Sigmoid colon (tissue), 7 donors: ENCODE data around the gene CFAP97D1. TPM values are rescaled to one million over a fixed set of nuclear protein-coding genes. Genes with fewer than 3 reads are reported as not detected.

Source experiments
- DNase-seq: peaks from one replicate; pipeline ENCODE4 v3.0.0-alpha.2; 2019
- H3K27ac ChIP-seq, 4 donors: fragments of 200-600 bp; sonication (generic); one replicate each; pipeline ENCODE4 v1.5.1; 2016 to 2019; ENCODE audit warnings: mild to moderate bottlenecking in 1 of 4
- H3K27me3 ChIP-seq, 3 donors: fragments of 200-600 bp; sonication (generic); one replicate each; pipeline ENCODE4 v1.5.1; 2019; ENCODE audit warnings: mild to moderate bottlenecking in 1 of 3
- H3K36me3 ChIP-seq, 4 donors: fragments of 200-600 bp; sonication (generic); one replicate each; pipeline ENCODE4 v1.5.1; 2016 to 2019
- H3K4me1 ChIP-seq, 4 donors: fragments of 200-600 bp; sonication (generic); one replicate each; pipeline ENCODE4 v1.5.1; 2017 to 2019
- H3K4me3 ChIP-seq, 4 donors: fragments of 200-600 bp; sonication (generic); one replicate each; pipeline ENCODE4 v1.5.1; 2017 to 2019; ENCODE audit warnings: mild to moderate bottlenecking in 2 of 4, moderate library complexity in 1 of 4
- H3K9me3 ChIP-seq, 4 donors: fragments of 200-600 bp in 3 of 4; sonication (generic) in 3 of 4; one replicate each; pipeline versions ENCODE4 v1.5.1 to v1.6.1; 2013 to 2019
- CTCF ChIP-seq, 4 experiments: fragments of 450-650 bp in 3 of 4; fragments of 200-600 bp in 1 of 4; IDR thresholded peaks; one replicate each; pipeline ENCODE4 v1.5.1; 2016 to 2019; ENCODE audit warnings: antibody characterized with exemption in 4 of 4, mild to moderate bottlenecking in 3 of 4, moderate library complexity in 2 of 4
- EP300 ChIP-seq, 4 donors: sonication (generic); formaldehyde crosslinking; IDR thresholded peaks; one replicate each; pipeline ENCODE4 v1.6.1; 2017; ENCODE audit warnings: antibody characterized with exemption in 4 of 4
- POLR2A ChIP-seq, 2 donors: fragments of 450-650 bp; IDR thresholded peaks; one replicate each; pipeline ENCODE4 v1.6.1; 2016; ENCODE audit warnings: antibody characterized with exemption in 2 of 2, mild to moderate bottlenecking in 2 of 2, moderate library complexity in 2 of 2
- POLR2AphosphoS5 ChIP-seq, 4 donors: sonication (generic); formaldehyde crosslinking; IDR thresholded peaks; one replicate each; pipeline ENCODE4 v1.6.1; 2017; ENCODE audit warnings: antibody characterized with exemption in 4 of 4
- WGBS, 2 donors: extraction: QIAGEN DNeasy Blood & Tissue Kit; methylation state at CpG; one replicate each; pipeline ENCODE4 v1.1.7; 2013; 5-methylcytosine and 5-hydroxymethylcytosine counted together
- intact Hi-C: fragments of 100-400 bp; cut with DNase I; formaldehyde crosslinking; loops from one replicate; pipeline ENCODE4 v1.15.1; 2023
- polyA plus RNA-seq, 3 donors: library from polyadenylated mRNA; stranded (reverse); fragments of 200-250 nt; gene quantifications; one replicate each; pipeline ENCODE4 v1.2.3, GENCODE V29; 2013
- total RNA-seq, 4 donors: library from RNA; depleted of rRNA; stranded (reverse); fragments of >200 nt; gene quantifications; one replicate each; pipeline ENCODE4 v1.1.0, GENCODE V29; 2016
- donor health status: healthy with polysubstance abuse.
- donor health status: Bipolar disorder and iron deficiency.
- donor health status: healthy.

The CFAP97D1 gene
- total and polyA plus RNA-seq, 7 donors = not detected

- intact Hi-C loops = loop anchor here (5.0 to 10.0 kb wide), 3 partner anchors 53 to 395 kb away; partner anchors contain the start of genes CD300LG and MPP3
- Histone ChIP-seq H3K36me3 (peaks cover 2 to 11% (median 5%) of the 10 kb centered on the region in 4 donors), H3K27me3 (peaks cover 0 to 7% (median 0%) of the 10 kb centered on the region in 3 donors), H3K9me3 (no peaks in the 10 kb centered on the region), H3K4me3 (peak overlapping the region; percentile 74 to 100 (median 82)), H3K27ac (peak overlapping the region; percentile 97 to 100 (median 100)), H3K4me1 (peaks cover 0 to 40% (median 32%) of the 10 kb centered on the region in 4 donors)
- peak; percentile 69 for DNase-seq
- WGBS, 2 donors = 6 to 9% methylated on average over 26 of the region's 26 CpGs
- TF ChIP-seq POLR2A (IDR thresholded peaks at IDR 0.05) = no peak
- TF ChIP-seq POLR2AphosphoS5 (IDR thresholded peaks at IDR 0.05) = peak in 1 of 4 donors; percentile 70
- TF ChIP-seq CTCF (IDR thresholded peaks at IDR 0.05) = no peak
Measured at GRCh38 chr17:43779145-43780125, 800 bp upstream of the CFAP97D1 start.

- no peak for DNase-seq
- Histone ChIP-seq H3K27me3 (peaks cover 0 to 7% (median 0%) of the 10 kb centered on the region in 3 donors), H3K27ac (no peak overlapping the region), H3K4me1 (peaks cover 0 to 8% (median 6%) of the 10 kb centered on the region in 4 donors), H3K36me3 (no peaks in the 10 kb centered on the region), H3K4me3 (no peak overlapping the region), H3K9me3 (no peaks in the 10 kb centered on the region)
- no peak for TF ChIP-seq CTCF (IDR thresholded peaks at IDR 0.05)
- no peak for TF ChIP-seq POLR2AphosphoS5 (IDR thresholded peaks at IDR 0.05)
- TF ChIP-seq EP300 (IDR thresholded peaks at IDR 0.05) = no peak
- no peak for TF ChIP-seq POLR2A (IDR thresholded peaks at IDR 0.05)
- intact Hi-C loops = no loop called here
- 79 to 81% methylated on average over 15 of the region's 15 CpGs for WGBS, 2 donors
Measured at GRCh38 chr17:43782913-43783680, 2.9 kb downstream of the CFAP97D1 start.

- TF ChIP-seq POLR2A (IDR thresholded peaks at IDR 0.05) (no peak), CTCF (IDR thresholded peaks at IDR 0.05) (no peak), POLR2AphosphoS5 (IDR thresholded peaks at IDR 0.05) (no peak), EP300 (IDR thresholded peaks at IDR 0.05) (no peak)
- intact Hi-C loops = no loop called here
- Histone ChIP-seq H3K4me1 (peaks cover 0 to 7% (median 6%) of the 10 kb centered on the region in 4 donors), H3K4me3 (no peak overlapping the region), H3K27ac (no peak overlapping the region), H3K9me3 (no peaks in the 10 kb centered on the region), H3K27me3 (peaks cover 0 to 7% (median 0%) of the 10 kb centered on the region in 3 donors), H3K36me3 (no peaks in the 10 kb centered on the region)
- no peak for DNase-seq
- WGBS, 2 donors = 74 to 82% methylated on average over 2 of the region's 2 CpGs
Measured at GRCh38 chr17:43784068-43784467, 3.8 kb downstream of the CFAP97D1 start.

- Histone ChIP-seq H3K4me3 (no peak overlapping the region), H3K27ac (no peak overlapping the region), H3K27me3 (peaks cover 0 to 7% (median 0%) of the 10 kb centered on the region in 3 donors), H3K36me3 (no peaks in the 10 kb centered on the region), H3K9me3 (no peaks in the 10 kb centered on the region), H3K4me1 (peaks cover 0 to 1% (median under 1%) of the 10 kb centered on the region in 4 donors)
- intact Hi-C loops = no loop called here
- no peak for DNase-seq
- WGBS, 2 donors = 68 to 78% methylated on average over 5 of the region's 5 CpGs
- TF ChIP-seq POLR2AphosphoS5 (IDR thresholded peaks at IDR 0.05) = no peak
- TF ChIP-seq CTCF (IDR thresholded peaks at IDR 0.05) = no peak
- no peak for TF ChIP-seq POLR2A (IDR thresholded peaks at IDR 0.05)
- no peak for TF ChIP-seq EP300 (IDR thresholded peaks at IDR 0.05)
Measured at GRCh38 chr17:43784628-43785101, 4.4 kb downstream of the CFAP97D1 start.
